ENCODE results near the gene COPG2. TPM values are rescaled to one million over a fixed set of nuclear protein-coding genes. Genes with fewer than 3 reads are reported as not detected.
A peak's percentile ranks its signal among the peaks of the same experiment; 100 is the strongest.
"Not testable (repeated sequence)": the region's sequence is repeated elsewhere in the genome, so short reads cannot be mapped to it uniquely, and the experiment has no call there.

COPG2 gene
- total and polyA plus RNA-seq, 2 of the 4 experiments (the other 2 are of a cell fraction): 18.1 to 50.0 TPM

GRCh38 chr7:130529417-130529816 is 139.1 kb downstream of the COPG2 start:
- H3K36me3 ChIP-seq (ENCODE audit: control insufficient read depth, insufficient read depth, low read length): peaks cover 17% of the 10 kb centered on the region
- no peak overlapping the region for H2BK15ac ChIP-seq (ENCODE audit: low read depth, low read length)
- H2AFZ ChIP-seq (replicated peaks; ENCODE audit: low read length, poor library complexity): no peak overlapping the region
- H3K9ac ChIP-seq (ENCODE audit: low read depth, low read length): no peak overlapping the region
- ChIA-PET CTCF (no interaction called here), POLR2A (ENCODE audit: unreplicated experiment) (interaction anchor here (0.6 kb wide), 1 partner anchor 138 kb away, joined by 14 read pairs; no protein-coding TSS in a partner anchor)
- TF ChIP-seq CHD1 (IDR thresholded peaks at IDR 0.05; ENCODE audit: low read depth, low read length) (no peak), CEBPB (IDR thresholded peaks at IDR 0.05; ENCODE audit: low read depth, low read length) (peak; percentile 57)
- intact Hi-C loops (cut with micrococcal nuclease): no loop called here
- no peak overlapping the region for H3K4ac ChIP-seq (ENCODE audit: low read depth, low read length)
- H2AK9ac ChIP-seq (replicated peaks; ENCODE audit: low read depth, low read length, poor library complexity): no peak overlapping the region
- H3K27ac ChIP-seq (ENCODE audit: insufficient read depth, low read length): no peak overlapping the region
- H3K79me1 ChIP-seq (ENCODE audit: low read depth in 1 of 2, low read length in 2 of 2): no peaks in the 10 kb centered on the region
- H2BK20ac ChIP-seq (ENCODE audit: low read depth, low read length): no peak overlapping the region
- H3K4me1 ChIP-seq (ENCODE audit: control insufficient read depth, insufficient read depth, low read length): no peaks in the 10 kb centered on the region
- H3K18ac ChIP-seq (ENCODE audit: low read depth, low read length): no peak overlapping the region
- in situ Hi-C loops (cut with MboI; ENCODE audit: low sequenced_read_pairs): no loop called here
- ATAC-seq (ENCODE audit: low read depth) (no peak), DNase-seq (no peak)
- H3K14ac ChIP-seq (replicated peaks; ENCODE audit: low read depth, low read length): no peak overlapping the region
- H4K91ac ChIP-seq (ENCODE audit: insufficient read depth, low read depth, low read length): no peak overlapping the region
- no peak overlapping the region for H3K56ac ChIP-seq (ENCODE audit: extremely low read depth, insufficient read depth, low read length)
- H4K8ac ChIP-seq (ENCODE audit: low read depth in 2 of 2, low read length in 2 of 2): no peak overlapping the region
- H2BK5ac ChIP-seq (ENCODE audit: low read depth, low read length, poor library complexity, severe bottlenecking): no peak overlapping the region
- H3K23ac ChIP-seq (ENCODE audit: low read depth, low read length): no peak overlapping the region
- H3K4me2 ChIP-seq (ENCODE audit: low read depth, low read length): no peak overlapping the region
- no TSS peak for BruUV-seq (replicated peaks)
- H2AK5ac ChIP-seq (ENCODE audit: low read depth, low read length): no peak overlapping the region
- dilution Hi-C loops (cut with HindIII; ENCODE audit: low sequenced_read_pairs, unreplicated experiment): no loop called here
- H3K4me3 ChIP-seq (ENCODE audit: insufficient read depth, low read depth, low read length): no peak overlapping the region
- no CpG with 5 or more reads among the region's 2 CpGs for WGBS, 2 experiments (ENCODE audit: extremely low coverage in 2 of 2, insufficient read length in 1 of 2)
- H3K9me3 ChIP-seq (ENCODE audit: control insufficient read depth, insufficient read depth, low read length): no peaks in the 10 kb centered on the region
- H2BK120ac ChIP-seq (ENCODE audit: low read depth, low read length): no peak overlapping the region
- no peaks in the 10 kb centered on the region for H3K27me3 ChIP-seq (ENCODE audit: control insufficient read depth, insufficient read depth, low read length)
- H4K20me1 ChIP-seq (ENCODE audit: insufficient read depth, low read length): no peaks in the 10 kb centered on the region
- H4K5ac ChIP-seq (ENCODE audit: low read depth, low read length): no peak overlapping the region
- H3K9me1 ChIP-seq (ENCODE audit: insufficient read depth, low read length): 0 out of 2 replicates have a peak, but pooled peaks cover 4% of the 10 kb centered on the region

DNA sequence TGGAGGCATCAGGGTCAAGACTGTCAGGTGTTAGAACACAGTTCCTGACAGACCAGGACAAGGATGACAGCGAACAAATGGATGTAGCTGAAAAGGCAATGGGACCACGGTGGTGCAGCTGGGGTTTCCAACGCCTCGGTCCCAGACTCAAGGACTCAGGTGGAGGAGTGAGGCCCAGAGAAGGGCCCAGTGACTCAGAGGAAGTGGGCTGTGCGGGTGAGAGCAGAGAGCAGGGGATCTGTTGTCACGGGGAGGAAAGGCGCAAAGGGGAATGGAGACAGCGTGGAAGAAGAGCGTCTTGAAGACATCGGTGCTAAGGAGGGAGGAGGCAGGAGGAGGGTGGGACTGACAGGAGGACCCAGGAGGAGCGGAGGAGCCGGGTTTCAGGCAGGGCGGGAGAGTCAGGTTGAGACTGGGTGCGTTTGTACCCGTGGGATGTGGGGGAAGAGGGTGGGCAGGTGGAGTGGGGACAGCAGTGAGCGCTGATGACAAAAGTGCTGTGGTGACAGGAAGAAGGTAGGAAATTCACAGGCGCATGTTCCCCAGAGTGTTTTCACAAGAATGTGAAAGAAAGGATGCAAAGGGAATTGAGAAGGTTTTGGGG is 140.7 kb downstream of the COPG2 start:
- POLR2A ChIA-PET (ENCODE audit: unreplicated experiment); H3K9ac ChIP-seq (ENCODE audit: low read depth, low read length); H3K27me3 ChIP-seq (ENCODE audit: control insufficient read depth, insufficient read depth, low read length); H3K56ac ChIP-seq (ENCODE audit: extremely low read depth, insufficient read depth, low read length); CTCF ChIA-PET; H3K27ac ChIP-seq (ENCODE audit: insufficient read depth, low read length); H3K4ac ChIP-seq (ENCODE audit: low read depth, low read length); in situ Hi-C loops (cut with MboI; ENCODE audit: low sequenced_read_pairs); BruUV-seq (replicated peaks); dilution Hi-C loops (cut with HindIII; ENCODE audit: low sequenced_read_pairs, unreplicated experiment); H3K79me1 ChIP-seq (ENCODE audit: low read depth in 1 of 2, low read length in 2 of 2); H2BK15ac ChIP-seq (ENCODE audit: low read depth, low read length); H3K9me1 ChIP-seq (ENCODE audit: insufficient read depth, low read length); ATAC-seq (ENCODE audit: low read depth); H4K20me1 ChIP-seq (ENCODE audit: insufficient read depth, low read length); H4K8ac ChIP-seq (ENCODE audit: low read depth in 2 of 2, low read length in 2 of 2); H3K9me3 ChIP-seq (ENCODE audit: control insufficient read depth, insufficient read depth, low read length); H4K91ac ChIP-seq (ENCODE audit: insufficient read depth, low read depth, low read length); H3K4me1 ChIP-seq (ENCODE audit: control insufficient read depth, insufficient read depth, low read length); H2AK5ac ChIP-seq (ENCODE audit: low read depth, low read length); H4K5ac ChIP-seq (ENCODE audit: low read depth, low read length); H3K18ac ChIP-seq (ENCODE audit: low read depth, low read length); H2BK5ac ChIP-seq (ENCODE audit: low read depth, low read length, poor library complexity, severe bottlenecking); H3K4me2 ChIP-seq (ENCODE audit: low read depth, low read length); H3K4me3 ChIP-seq (ENCODE audit: insufficient read depth, low read depth, low read length); H3K23ac ChIP-seq (ENCODE audit: low read depth, low read length); H2AK9ac ChIP-seq (replicated peaks; ENCODE audit: low read depth, low read length, poor library complexity); H2BK120ac ChIP-seq (ENCODE audit: low read depth, low read length); H3K14ac ChIP-seq (replicated peaks; ENCODE audit: low read depth, low read length); DNase-seq; H2AFZ ChIP-seq (replicated peaks; ENCODE audit: low read length, poor library complexity); H2BK20ac ChIP-seq (ENCODE audit: low read depth, low read length); intact Hi-C loops (cut with micrococcal nuclease): not testable (repeated sequence)
- no CpG with 5 or more reads among the region's 17 CpGs for WGBS, 2 experiments (ENCODE audit: extremely low coverage in 2 of 2, insufficient read length in 1 of 2)
- peaks cover 14% of the 10 kb centered on the region for H3K36me3 ChIP-seq (ENCODE audit: control insufficient read depth, insufficient read depth, low read length)
